Measurements from ENCODE around the gene NABP2.

GRCh38 chr12:56242986-56243385, 18.8 kb downstream of the NABP2 start:
- no peak for TF ChIP-seq CTCF (IDR thresholded peaks at IDR 0.05)
- no peak for TF ChIP-seq EZH2phosphoT487 (IDR thresholded peaks at IDR 0.05)
- no peak for TF ChIP-seq EZH2 (IDR thresholded peaks at IDR 0.05)
